GM19238 (cell line): ENCODE measurements around the gene FKBP4.
"Not testable (repeated sequence)": the region's sequence is repeated elsewhere in the genome, so short reads cannot be mapped to it uniquely, and the experiment has no call there.

Experiments
- DNase-seq: peaks from one replicate; pipeline ENCODE4 v3.0.0; 2011; ENCODE audit warnings: low spot score; ENCODE audit not compliant: insufficient read length

The FKBP4 gene

DNA sequence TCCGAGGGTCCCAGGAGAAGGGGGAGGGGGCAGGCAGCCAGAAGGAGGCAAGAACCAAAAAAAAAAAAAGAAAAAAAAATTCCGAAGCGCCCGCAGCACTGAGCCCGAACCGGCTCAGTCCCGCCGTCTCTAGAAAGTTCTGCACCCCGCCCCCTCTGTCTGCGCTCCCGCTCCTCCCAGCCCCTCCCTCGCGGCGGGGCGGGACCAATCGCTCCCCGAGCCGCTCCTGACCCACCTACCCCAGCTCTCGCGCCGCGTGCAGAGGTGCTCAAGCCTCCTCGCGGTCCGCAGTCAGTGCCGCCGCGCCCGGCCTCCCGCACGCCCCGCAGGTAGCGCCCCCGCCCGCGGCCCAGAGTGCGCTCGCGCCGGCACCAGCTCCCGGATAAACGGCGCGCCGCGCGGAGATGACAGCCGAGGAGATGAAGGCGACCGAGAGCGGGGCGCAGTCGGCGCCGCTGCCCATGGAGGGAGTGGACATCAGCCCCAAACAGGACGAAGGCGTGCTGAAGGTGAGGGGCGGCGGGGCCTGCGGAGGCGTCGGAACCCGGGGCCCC lies at the start of gene FKBP4:
TSS of gene FKBP4 (plus strand) at position 235 of the 554 bp plus-strand sequence. CDS start at position 405, 170 bp downstream.
- peak; percentile 94 for DNase-seq

DNA sequence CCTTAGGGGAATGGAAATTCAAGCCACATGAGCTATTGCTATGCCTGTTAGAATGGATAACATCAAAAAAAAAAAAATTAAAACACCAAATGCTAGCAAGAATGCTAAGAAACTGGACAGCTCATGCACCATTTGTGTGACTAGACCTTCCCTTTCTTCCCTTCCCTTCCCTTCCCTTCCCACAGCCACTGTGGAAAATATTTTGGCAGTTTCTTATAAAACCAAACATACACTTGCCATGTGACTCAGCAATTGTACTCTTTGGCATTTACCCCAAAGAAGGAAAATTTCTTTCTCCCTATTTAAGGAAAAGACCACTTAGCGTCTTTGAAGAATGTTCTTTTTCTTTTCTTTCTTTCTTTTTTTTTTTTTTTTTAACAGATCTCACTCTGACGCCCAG lies 49.1 kb upstream of the FKBP4 start:
- DNase-seq, result no peak

- DNase-seq, result no peak
Measured at GRCh38 chr12:2749580-2749979, 45.2 kb upstream of the FKBP4 start.

- DNase-seq, result no peak
Measured at GRCh38 chr12:2750185-2750584, 44.6 kb upstream of the FKBP4 start.

DNA sequence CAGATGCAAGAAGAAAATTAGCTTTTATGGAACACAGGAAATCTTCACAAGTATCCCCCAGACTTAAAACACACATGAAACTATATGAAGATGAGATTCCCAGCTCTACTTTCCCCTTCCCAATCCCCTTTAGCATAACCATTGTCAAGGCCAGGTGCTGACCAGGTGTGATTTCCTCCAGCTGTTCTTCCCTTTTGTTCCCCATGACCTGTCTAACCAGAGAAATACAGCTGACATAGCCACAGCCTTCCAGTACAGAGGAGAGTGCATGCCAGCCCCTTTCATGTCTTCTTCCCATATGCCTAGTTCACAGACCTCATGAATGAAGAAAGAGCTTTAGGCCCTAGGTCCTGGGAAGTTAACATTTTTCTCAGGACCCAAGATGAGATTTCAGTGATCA lies 43.5 kb upstream of the FKBP4 start:
- no peak for DNase-seq

DNA sequence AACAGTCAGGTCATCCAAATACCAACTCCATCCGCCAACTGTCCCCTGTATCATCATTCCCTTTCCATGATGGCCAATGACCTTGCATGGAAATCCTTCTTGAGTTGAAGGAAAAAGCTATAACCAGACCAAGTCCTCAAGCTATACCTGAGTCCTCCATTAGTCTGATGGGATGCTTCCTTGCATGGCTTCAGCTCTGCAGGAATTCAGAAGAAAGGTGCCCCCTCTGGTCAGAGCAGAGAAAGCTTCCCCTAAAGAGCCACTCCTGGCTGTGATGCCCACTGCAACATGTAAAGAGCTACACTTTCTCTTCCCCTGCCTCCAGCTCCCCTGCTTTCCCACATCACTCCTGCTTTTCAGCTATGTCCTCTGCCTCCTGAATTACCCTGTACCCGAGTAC lies 43.1 kb upstream of the FKBP4 start:
- DNase-seq, result no peak

- peak; percentile 47 for DNase-seq
Measured at GRCh38 chr12:2752676-2753371, 41.9 kb upstream of the FKBP4 start.

DNA sequence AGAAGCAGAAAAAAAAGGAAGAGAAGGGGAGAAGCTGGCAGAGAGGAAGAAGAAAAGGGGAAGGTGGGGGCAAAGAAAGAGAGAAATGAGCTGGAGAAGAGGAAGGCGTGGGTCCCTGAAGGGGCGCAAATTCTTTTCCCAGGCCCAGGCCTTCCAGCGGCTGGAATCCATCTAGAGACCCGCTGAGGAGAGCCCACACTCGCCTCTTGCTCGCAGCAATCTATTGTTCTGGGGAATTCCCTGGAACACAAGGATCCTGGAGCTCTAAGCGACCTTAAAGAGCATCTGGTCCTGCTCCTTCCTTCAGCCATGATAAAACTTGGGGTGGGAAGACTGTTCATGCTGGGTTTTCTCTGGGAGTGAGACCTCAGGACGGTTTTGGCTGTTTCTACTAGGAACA lies 41.2 kb upstream of the FKBP4 start:
- DNase-seq, result no peak

GRCh38 chr12:2754208-2754607 lies 40.6 kb upstream of the FKBP4 start:
- DNase-seq, result no peak

DNA sequence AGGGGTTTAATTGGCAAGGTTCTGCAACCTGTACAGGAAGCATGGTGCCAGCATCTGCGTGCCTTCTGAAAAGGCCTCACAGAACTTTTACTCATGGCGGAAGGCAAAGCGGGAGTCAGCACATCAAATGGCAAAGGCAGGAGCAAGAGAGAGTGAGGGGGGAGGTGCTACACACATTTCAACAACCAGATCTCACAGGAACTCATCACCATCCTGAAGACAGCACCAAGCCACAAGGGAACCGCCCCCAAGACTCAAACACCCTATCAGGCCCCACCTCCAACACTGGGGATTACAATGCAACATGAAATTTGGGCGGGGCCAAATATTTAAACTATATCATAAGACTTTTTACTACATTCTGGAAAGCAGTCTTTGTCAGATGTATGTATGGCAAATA lies 38.0 kb upstream of the FKBP4 start:
- no peak for DNase-seq

- no peak for DNase-seq
Measured at GRCh38 chr12:2759733-2760132, 35.0 kb upstream of the FKBP4 start.

DNA sequence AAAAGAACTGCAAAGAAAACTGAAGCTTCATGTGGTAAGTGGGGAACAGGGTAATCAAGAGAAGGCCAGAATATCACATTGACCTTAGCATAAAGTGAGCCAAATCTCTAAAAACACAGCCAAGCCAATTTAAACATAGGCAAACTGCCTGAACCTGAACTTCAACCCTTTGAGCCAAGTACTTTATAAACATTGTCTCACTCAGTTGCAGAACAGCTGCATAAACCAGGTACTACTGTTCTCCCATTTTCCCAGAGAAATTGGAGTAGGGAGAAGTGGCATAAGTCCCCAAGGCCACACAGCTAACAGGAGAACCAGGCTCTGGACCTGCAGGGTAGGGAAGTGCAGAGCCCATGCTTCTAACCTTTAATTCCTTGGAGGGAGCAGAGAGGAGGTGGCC lies 30.4 kb upstream of the FKBP4 start:
- DNase-seq, result no peak

- DNase-seq, result no peak
Measured at GRCh38 chr12:2765052-2765451, 29.7 kb upstream of the FKBP4 start.

DNA sequence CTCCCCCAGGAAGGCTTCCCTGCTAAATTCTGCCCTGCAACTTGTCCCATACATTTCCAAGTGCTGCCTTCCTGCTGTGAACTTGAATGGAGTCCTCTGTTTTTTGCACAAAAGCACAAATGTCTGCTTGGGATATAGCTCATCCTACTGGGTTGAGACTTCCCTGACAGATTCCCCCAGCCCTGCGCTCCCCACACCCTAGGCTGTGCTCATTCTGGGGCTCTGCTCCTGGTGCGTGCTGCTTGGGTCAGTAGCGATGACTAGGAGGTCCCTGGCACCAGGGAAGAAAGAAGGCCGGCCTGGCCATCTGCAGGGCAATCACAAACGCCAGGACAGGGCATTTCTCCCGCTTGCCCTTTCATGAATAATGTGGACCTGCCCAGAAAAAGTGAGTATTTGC lies 29.2 kb upstream of the FKBP4 start:
- no peak for DNase-seq

GRCh38 chr12:2768224-2768961 lies 26.4 kb upstream of the FKBP4 start:
- no peak for DNase-seq

GRCh38 chr12:2769866-2770533 lies 24.8 kb upstream of the FKBP4 start:
- DNase-seq, result no peak

DNA sequence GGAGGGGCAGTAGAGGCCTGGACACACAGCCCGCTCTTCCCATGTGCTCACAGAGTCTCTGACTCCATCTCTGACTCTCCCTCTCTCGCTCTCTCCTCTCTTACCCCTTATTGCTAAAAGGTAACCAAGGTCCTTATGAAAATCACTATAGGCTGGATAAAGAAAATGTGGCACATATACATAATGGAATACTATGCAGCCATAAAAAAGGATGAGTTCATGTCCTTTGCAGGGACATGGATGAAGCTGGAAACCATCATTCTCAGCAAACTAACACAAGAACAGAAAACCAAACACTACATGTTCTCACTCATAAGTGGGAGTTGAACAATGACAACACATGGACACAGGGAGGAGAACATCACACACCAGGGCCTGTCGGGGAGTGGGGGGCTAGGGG lies 24.2 kb upstream of the FKBP4 start:
- not testable (repeated sequence) for DNase-seq

DNA sequence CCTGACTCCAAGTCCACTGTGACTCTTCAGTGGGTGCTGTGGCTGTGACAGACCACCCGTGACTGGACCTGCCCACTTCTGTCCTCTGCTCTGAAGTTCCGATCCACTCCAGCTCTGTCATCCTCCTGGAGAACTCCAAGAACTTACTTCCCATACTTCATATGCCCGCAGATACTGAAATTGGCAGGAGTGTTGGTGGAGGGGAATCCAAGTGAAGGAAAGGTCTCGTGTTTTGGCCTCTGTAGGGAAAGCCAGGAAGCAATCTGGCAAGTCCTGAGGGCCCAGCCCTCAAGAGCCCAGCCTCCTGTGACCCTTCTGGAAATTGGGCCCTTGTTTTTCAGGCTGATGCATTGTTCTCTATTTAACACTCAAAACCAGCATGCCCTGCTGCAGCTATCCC lies 22.4 kb upstream of the FKBP4 start:
- no peak for DNase-seq

DNA sequence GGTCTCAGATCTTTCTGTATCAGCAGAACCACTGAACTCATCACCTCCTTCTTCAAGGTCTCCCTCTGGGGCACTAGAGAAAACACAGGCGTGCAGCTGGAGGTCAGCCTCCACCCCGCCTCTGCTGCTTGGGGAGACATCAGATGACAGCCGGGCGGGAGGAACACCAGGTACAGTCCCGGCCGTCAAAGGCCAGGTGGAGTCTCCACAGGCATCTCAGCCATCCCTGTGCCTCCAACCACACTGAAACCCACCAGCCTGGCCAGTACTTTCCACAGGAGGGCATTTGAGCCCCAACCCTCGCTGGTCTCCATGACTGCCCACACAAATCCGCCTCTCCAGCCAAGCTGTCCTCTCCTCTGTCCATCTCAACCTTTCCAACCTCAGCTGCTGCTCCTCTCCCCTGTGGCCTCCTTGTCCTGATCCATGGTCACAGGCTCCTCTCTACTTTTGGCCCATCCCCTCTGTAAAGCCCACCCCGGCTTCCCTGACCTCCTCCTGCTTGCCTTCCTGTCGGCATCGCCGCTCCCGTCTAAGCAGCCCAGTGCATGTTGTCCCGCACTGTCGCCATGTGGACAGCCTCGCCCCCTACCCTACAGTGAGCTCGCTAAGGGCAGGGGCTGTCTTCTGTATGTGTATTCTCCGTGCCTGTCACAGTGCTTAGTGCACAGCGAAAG lies 21.4 kb upstream of the FKBP4 start:
- no peak for DNase-seq

GRCh38 chr12:2775431-2775830 lies 19.3 kb upstream of the FKBP4 start:
- DNase-seq, result no peak

- DNase-seq, result no peak
Measured at GRCh38 chr12:2776129-2776806, 18.5 kb upstream of the FKBP4 start.
